GM19452 (cell line): ENCODE results near the gene COPG1.
A peak's percentile ranks its signal among the peaks of the same experiment; 100 is the strongest.

ENCODE experiments used
- ATAC-seq: cut with Tn5 transposase; IDR thresholded peaks from one replicate; pipeline ENCODE4 v1.9.1; 2021; ENCODE audit not compliant: unreplicated experiment

The COPG1 gene

DNA sequence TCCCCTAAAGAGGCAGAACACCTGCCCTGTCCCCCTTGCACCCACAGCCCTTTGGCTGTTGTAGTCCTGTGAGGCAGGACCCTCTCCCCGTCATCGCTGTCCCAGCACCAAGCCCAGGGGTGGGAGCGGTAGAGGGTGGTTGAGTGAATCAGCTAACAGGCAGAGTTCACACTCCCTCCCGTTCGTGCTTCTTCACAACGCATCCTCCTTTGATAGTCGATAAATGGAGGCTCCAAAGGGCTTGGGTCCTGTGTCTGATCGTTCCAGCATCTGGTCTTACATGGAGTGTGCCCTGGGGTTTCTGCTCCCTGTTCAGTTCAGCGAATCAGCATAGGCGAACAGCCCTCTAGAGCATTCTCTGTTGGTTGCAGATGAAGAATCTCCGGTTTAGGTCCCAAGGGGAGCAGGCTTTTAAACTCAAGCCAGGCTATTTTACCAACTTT lies 28.4 kb downstream of the COPG1 start:
- ATAC-seq: no peak

DNA sequence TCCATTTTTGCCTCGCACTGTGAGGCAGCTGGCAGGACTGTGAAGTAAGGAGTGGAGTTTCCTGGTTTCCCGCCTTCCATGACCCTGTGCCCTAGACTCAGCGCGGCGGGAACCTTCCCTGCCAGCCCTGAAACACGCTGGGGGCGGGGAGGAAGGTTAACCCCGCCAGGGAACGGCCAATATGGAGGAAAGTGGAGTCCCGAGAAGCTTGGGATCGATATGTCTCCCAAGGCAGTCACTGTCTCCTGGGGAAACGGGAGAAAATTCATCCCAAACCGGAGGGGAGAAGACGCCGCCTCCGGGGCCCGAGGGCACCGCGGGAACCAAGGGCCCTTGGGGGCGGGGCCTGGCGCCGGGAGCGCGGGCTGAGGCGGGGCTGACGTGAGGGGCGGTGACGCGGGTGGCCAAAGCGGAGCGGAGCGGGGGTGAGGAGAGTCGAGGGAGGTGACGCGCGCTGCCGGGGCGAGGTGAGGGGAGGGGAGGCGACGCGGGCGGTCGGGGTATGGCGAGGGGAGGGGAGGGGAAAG lies 29.1 kb downstream of the COPG1 start, which contains the start of gene HMCES:
TSS of gene HMCES (plus strand) at position 432 of the 527 bp plus-strand sequence. CDS start 863 bp downstream, outside the sequence.
- ATAC-seq: peak; percentile 42

DNA sequence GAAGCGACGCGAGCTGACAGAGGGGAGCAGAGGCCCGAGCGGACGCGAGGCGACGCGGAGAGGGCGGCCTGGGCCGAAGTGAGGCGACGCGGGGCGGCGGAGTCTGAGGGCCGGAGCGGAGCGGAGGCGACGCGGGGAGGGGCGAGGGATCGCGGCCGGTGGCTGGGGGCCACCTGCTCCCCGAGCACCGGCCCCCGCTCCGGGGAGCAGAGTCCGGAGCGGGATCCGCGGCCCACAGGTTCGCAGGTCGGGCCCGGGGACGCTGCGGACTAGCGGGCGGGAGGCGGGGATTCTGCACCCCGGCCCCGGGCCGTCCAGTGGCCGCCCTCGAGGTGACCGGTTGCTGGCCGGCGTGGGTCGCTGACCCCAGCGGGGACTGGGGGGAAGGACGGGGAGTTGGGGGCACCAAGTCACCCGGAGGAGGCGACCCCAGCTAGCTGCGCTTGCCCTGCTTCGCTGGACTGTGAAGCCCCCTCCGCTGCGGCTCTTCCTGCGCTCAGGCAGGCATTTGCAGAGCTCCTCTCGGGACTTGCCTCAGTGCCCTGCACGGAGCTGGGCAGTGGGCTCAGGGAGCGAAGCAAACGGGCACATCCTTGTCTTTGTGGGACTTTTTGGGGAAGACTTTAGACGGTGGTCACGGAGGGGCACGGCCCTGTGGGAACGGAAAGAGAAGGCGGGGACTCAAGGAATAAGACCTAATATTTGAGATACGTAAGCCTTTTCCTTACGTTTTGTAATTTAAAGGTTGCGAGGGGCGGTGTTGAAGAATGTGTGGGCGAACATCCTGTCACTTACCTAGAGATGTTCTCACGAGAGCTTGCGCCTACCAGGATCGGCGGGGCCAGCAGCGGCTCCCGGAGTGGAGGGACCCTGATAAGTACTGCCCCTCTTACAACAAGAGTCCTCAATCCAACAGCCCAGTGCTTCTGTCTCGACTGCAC lies 29.8 kb downstream of the COPG1 start:
- no peak for ATAC-seq

DNA sequence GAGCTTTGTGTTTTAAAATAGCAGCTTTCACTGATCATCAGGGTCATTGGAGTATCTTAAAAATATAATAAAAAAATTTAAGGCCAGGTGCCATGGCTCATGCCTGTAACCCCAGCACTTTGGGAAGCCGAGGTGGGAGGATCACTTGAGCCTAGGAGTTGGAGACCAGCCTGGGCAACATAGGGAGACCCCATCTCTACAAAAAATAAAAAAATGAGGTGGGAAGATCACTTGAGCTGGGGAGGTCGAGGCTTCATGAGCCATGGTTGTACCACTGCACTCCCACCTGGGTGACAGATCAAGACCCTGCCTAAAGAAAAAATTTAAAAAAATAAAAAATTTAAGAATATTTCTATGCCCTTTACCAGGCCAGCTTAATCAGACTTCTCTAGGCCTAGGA lies 30.8 kb downstream of the COPG1 start:
- ATAC-seq: no peak

- ATAC-seq: no peak
Observed at GRCh38 chr3:129281726-129282125, 32.3 kb downstream of the COPG1 start.

DNA sequence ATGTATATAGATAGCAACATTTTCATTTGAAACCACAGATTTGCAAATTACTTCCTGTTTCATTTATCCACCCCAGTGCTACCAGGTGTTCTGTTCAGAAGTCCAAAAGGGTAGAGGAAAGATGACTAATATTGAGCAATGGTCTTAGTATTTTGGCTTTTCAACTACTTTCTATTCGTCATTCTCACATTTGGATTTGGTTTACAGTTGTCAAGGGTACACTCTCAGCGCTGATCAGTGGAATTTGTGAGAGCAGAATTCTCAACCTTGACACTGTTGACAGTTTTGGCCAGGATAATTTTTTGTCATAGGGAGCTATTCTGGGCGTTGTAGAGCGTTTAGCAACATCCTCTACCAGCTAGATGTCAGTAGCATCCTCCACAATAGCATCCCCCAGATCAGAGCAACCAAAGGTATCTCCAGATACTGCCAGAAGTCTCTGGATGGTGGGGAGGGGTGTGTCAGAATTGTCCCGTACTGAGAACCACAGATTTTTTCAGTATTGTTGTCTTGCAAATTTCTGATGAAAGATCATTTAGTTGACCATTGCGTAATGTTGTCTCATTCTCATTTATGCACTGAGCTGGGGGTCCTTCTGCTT lies 33.4 kb downstream of the COPG1 start:
- ATAC-seq: peak; percentile 67

- ATAC-seq: no peak
Observed at GRCh38 chr3:129286081-129286480, 36.7 kb downstream of the COPG1 start.

DNA sequence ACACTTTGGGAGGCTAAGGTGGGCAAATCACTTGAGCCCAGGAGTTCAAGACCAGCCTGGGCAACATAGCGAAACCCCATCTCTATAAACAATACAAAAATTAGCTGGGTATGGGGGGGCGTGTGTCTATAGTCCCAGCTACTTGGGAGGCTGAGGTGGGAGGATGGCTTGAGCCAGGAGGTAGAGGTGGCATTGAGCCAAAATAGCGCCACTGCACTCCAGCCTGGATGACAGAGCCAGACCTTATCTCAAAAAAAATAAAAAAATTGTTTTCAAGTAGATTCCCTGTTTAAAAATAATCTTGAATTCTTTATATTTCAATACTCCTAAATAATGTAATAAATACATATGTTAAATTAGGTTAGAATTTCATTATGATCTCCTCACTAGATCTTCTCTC lies 39.0 kb downstream of the COPG1 start:
- no peak for ATAC-seq

- ATAC-seq: no peak
Observed at GRCh38 chr3:129289201-129289921, 40.0 kb downstream of the COPG1 start.

DNA sequence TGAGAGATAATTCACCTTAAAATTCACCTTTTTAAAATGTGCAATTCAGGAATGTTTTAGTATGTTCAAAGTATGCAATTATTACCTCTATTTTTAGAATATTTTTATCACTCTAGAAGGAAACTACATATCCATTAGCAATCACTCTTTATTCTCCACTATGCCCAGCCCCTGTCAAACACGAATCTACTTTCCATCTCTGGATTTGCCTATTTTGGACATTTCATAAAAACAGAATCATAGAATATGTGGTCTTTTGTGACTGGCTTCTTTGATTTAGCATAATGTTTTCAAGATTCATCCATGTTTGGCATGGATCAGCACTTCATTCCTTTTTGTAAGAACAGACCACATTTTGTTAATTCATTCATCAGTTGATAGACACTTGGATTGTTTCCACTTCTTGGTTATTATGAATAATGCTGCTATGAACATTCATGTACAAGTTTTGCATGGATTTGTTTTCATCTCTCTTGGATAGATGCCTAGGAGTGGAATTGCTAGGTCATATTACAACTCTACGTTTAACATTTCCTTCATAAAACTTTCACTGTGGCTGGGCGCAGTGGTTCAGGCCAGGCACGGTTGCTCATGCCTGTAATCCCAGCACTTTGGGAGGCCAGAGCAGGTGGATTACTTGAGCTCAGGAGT lies 42.0 kb downstream of the COPG1 start:
- ATAC-seq: no peak

DNA sequence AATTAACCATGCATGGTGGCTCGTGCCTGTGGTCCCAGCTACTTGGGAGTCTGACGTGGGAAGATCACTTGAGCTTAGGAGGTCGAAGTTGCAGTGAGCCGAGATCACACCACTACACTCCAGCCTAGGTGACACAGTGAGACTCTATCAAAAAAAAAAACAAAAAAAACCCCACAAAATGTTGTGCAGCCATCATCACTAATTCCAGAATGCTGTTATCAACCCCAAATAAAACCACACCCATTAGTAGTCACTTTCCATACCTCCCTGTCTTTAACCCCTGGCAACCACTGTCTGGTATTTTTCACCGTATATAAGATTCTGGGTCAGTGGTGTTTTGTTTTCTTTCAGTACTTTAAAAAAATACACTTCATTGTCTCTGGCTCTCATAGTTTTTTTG lies 45.9 kb downstream of the COPG1 start:
- no peak for ATAC-seq

- ATAC-seq: no peak
Observed at GRCh38 chr3:129304146-129304961, 54.9 kb downstream of the COPG1 start.

- ATAC-seq: no peak
Observed at GRCh38 chr3:129304962-129305222, 55.5 kb downstream of the COPG1 start.

DNA sequence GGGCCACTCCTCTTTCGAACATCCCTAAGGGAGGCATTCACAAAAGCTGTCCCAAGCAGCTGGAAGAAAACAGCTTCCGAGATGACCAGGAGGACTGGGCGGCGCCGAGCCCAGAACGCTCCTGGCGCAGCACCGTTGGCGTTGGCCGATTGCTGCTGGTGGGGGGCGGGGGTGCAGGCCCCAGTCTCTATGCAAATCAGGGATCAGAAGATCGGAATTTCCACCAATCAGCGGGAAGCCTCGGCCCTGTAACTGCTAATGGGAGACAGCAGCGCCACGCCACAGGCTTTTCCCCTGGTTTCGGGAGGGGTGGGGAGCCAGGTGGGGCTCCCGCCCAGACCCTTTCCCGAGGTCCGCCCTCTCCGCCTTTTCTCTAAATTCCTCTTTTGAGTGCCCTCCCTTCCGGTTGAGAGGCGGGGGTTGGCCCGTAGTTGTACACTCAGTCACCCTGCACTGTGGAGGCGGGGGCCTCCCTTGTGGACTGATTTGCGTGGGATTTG lies 56.2 kb downstream of the COPG1 start:
- no peak for ATAC-seq

- no peak for ATAC-seq
Observed at GRCh38 chr3:129308636-129309035, 59.2 kb downstream of the COPG1 start.

DNA sequence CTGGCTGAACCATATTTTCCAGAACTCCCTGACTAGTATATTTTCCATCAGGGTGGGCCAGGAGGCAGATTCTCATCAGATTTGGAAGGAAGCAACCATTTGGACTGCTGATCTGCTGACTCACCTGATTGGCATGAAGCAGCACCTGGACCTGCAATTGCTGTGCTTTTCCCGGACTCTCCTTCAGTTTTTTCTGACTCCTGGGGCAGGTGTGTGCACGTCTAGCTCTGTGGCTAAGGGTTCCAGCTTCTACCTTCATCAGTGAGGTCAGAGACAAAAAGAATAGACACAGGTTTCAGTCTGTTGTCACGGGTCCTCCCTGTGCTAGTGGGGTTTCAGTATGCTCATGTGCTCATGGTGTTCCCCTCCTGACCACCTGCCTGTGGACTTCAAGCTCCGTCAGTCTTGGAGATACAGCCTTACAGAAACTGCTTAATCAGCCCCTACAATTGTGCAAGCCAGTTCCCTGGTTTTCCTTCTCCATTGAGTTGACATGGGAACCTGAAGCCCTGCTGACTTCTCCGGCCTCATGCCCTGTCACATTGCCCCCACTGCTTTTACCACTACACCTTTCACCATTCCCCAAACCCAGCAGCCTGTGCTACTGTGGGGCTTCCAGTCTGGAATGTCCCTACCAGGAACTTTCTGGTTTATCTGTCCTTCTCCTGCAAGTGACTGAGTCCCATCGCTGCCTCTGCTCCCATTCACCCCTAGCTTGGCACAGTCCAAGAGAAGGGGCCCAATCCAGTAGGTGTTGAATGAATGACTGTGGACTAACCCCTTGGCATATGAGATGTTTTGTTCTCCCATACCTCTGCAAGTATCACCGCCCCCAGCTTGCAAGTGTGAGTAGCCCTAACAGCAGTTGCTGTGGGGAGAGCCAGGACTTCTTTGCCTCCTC lies 61.0 kb downstream of the COPG1 start:
- no peak for ATAC-seq

DNA sequence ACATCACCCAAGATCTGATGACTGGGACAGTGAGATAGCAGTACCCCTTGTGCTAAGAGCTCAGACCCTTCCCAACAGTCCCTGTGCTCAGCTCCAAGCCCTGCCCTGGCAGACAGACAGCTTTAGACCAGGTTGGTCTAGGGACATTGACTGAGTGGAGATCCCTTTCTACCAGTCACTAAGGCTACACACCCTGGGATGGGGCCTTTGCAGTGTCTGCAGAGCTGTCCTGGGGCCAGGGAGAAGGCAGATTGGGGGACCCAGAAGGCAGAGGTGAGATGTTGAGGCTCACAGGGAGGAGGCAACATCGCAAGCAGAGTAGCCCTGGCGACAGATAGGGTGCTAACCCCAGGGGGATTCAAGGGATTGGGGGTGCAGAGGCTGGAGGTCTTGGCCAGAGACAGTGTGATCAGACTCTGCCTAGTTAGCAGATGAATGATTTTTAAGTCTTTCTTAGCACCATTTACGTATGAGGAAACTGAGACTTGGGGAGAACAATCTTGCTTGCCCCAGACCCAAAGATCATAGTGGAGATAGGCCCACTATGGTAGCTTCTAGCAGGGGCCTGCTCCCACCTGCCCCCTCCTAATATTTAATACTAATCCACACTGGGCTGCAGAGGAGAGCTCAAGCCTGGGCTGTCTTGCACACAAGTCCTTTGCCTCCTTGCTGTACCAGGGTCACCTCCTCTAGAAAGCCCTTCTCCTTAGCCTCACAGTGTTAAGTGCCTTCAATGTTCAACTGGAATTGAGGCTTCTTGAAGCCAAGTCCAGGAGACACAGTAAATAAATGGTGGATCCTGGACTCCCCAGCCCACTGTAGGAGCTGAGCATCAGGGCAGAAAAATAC lies 61.9 kb downstream of the COPG1 start:
- ATAC-seq: no peak

DNA sequence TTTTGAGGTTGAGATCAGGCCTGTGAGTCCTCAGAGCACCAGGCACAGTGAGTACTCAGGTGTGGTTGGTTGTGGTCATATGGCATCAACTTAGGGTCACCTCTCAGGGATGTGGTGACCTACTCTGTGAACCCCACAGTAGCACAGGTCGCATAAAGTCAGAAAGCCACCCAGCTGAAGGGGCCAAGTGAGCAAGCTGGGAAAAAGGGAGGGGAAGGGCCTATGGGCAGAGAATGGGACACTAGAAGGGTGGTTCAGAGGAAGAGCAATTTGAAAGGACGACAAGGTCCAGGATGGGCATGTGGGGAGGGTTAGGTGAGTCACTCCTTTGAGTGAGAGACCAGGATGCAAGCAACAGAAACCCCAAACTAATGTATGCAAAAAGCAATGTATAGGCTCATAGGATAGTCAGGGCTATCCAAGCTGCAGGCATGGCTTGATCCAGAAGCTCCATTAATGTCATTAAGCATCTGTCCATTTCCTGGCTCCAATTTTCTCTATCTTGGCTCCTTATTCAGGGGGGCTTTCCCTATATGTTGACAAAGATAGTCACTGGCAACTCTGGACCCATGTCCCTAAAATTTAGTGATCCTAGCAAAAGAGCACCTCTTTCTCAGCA lies 62.7 kb downstream of the COPG1 start:
- no peak for ATAC-seq
